Left ventricle myocardium inferior (tissue), 1 donor: ENCODE data around the gene MBNL2. TPM values are rescaled to one million over a fixed set of nuclear protein-coding genes. Genes with fewer than 3 reads are reported as not detected.
A peak's percentile ranks its signal among the peaks of the same experiment; 100 is the strongest.
"Not testable (repeated sequence)": the region's sequence is repeated elsewhere in the genome, so short reads cannot be mapped to it uniquely, and the experiment has no call there.

Source experiments
- DNase-seq: peaks from one replicate; pipeline ENCODE4 v3.0.0-alpha.2; 2020
- H3K27ac ChIP-seq: fragments of 200-600 bp; replicated peaks from 2 replicates; pipeline ENCODE4 v1.8.0; 2021
- H3K27me3 ChIP-seq: fragments of 200-600 bp; 2 replicates; pipeline ENCODE4 v1.8.0; 2021; ENCODE audit warnings: low read depth
- H3K36me3 ChIP-seq: fragments of 200-600 bp; 2 replicates; pipeline ENCODE4 v1.8.0; 2021
- H3K4me1 ChIP-seq: fragments of 200-600 bp; 2 replicates; pipeline ENCODE4 v1.8.0; 2021
- H3K4me3 ChIP-seq: fragments of 200-600 bp; 2 replicates; pipeline ENCODE4 v1.8.0; 2021; ENCODE audit warnings: mild to moderate bottlenecking, moderate library complexity
- H3K9me3 ChIP-seq: fragments of 200-600 bp; replicated peaks from 2 replicates; pipeline ENCODE4 v1.8.0; 2021
- intact Hi-C: fragments of 100-400 bp; cut with micrococcal nuclease; formaldehyde crosslinking; loops from one replicate; pipeline ENCODE4 v1.11.0; 2022
- total RNA-seq: library from RNA; stranded (reverse); fragmentation: NEBNext Ultra II Directional; extraction: Animal tissue kit (Norgen Biotek cat#: 25700); gene quantifications from one replicate; pipeline ENCODE4 v1.2.1, GENCODE V29; 2021
- TF ChIP-seq, protein P1 (sequence below): fragments of 200-600 bp; IDR thresholded peaks from 2 replicates; pipeline ENCODE4 v1.8.0; 2021; ENCODE audit warnings: antibody characterized with exemption, mild to moderate bottlenecking, borderline replicate concordance
- donor health status: DM: no; HTN: yes; CAD: no; lungs with severe emphysema.

The MBNL2 gene
- total RNA-seq, 1 donor from 2014 or later = 76.5 TPM

- peaks cover 7% of the 10 kb centered on the region for H3K9me3 ChIP-seq
- TF ChIP-seq, protein P1, sequence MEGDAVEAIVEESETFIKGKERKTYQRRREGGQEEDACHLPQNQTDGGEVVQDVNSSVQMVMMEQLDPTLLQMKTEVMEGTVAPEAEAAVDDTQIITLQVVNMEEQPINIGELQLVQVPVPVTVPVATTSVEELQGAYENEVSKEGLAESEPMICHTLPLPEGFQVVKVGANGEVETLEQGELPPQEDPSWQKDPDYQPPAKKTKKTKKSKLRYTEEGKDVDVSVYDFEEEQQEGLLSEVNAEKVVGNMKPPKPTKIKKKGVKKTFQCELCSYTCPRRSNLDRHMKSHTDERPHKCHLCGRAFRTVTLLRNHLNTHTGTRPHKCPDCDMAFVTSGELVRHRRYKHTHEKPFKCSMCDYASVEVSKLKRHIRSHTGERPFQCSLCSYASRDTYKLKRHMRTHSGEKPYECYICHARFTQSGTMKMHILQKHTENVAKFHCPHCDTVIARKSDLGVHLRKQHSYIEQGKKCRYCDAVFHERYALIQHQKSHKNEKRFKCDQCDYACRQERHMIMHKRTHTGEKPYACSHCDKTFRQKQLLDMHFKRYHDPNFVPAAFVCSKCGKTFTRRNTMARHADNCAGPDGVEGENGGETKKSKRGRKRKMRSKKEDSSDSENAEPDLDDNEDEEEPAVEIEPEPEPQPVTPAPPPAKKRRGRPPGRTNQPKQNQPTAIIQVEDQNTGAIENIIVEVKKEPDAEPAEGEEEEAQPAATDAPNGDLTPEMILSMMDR = no peak
- peaks cover 35% of the 10 kb centered on the region for H3K4me1 ChIP-seq
- H3K36me3 ChIP-seq = peaks cover 66% of the 10 kb centered on the region
- DNase-seq = no peak
- H3K27ac ChIP-seq = no peak overlapping the region
- intact Hi-C loops = no loop called here
- no peak overlapping the region for H3K4me3 ChIP-seq
- H3K27me3 ChIP-seq = no peaks in the 10 kb centered on the region
Measured at GRCh38 chr13:97346561-97347254, 124.6 kb downstream of the MBNL2 start.

DNA sequence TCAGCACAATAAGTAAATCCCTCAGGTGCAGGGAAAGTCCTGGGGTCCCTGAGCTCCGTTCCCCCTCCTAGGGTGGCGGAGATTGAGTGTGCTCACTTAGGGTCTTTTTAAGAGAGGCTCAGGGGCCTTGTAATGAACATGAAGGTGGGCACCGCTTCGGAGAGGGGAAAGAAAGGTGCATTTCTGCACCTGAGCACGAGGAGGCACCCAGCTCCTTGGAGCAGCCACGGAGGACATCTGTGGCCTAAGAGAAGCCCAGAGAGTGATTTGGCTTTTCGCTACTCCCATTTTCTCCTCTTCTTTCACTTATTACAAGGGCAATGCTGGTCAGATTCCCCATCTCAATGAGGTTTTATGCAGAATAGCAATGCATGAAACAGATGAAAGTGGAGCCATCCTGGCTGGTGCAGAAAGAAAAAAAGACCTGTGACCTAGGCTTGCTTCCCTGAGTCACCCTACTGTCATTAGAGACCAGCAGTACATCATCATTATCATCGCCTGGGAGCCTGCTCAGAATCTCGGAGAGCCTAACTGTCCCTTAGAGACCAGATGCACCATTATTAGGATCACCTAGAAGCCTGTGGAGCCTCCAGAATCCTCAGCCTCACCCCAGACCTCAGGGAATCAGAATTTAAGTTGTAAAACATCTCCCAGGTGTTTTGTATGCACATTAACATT, 125.3 kb downstream of the MBNL2 start:
- no peak for DNase-seq
- no peak overlapping the region for H3K4me3 ChIP-seq
- peaks cover 33% of the 10 kb centered on the region for H3K4me1 ChIP-seq
- H3K27ac ChIP-seq = no peak overlapping the region
- intact Hi-C loops = no loop called here
- peaks cover 7% of the 10 kb centered on the region for H3K9me3 ChIP-seq
- TF ChIP-seq, protein P1 = no peak
- no peaks in the 10 kb centered on the region for H3K27me3 ChIP-seq
- H3K36me3 ChIP-seq = peaks cover 72% of the 10 kb centered on the region

GRCh38 chr13:97348569-97349100, 126.5 kb downstream of the MBNL2 start:
- TF ChIP-seq, protein P1 = no peak
- intact Hi-C loops = no loop called here
- Histone ChIP-seq H3K4me1 (peaks cover 33% of the 10 kb centered on the region), H3K27ac (no peak overlapping the region), H3K27me3 (no peaks in the 10 kb centered on the region), H3K4me3 (no peak overlapping the region), H3K9me3 (peaks cover 7% of the 10 kb centered on the region), H3K36me3 (peaks cover 74% of the 10 kb centered on the region)
- no peak for DNase-seq

GRCh38 chr13:97352012-97352411, 129.9 kb downstream of the MBNL2 start:
- H3K4me3 ChIP-seq, H3K9me3 ChIP-seq, DNase-seq, intact Hi-C loops, H3K27me3 ChIP-seq: not testable (repeated sequence)
- Histone ChIP-seq H3K36me3 (peaks cover 67% of the 10 kb centered on the region), H3K4me1 (peaks cover 45% of the 10 kb centered on the region), H3K27ac (peak overlapping the region; percentile 33)

DNA sequence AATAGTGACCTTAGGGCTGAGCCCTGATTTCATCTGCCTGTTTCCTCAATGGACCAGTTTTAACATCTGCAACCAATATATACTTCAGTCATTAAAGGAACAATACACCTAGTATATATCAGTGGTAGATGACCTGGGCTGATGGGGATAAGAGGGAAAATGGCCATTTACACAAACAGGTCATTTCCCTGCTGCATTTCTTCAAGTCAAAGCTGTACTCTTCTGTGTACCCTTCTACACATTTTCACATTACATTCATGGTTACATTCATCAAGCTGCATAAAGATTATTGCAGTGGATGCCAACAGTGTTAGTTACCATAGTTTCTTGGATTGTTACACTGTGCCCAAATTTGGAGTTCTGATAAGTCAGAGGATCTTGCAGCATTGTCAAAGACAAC, 130.7 kb downstream of the MBNL2 start:
- Histone ChIP-seq H3K27me3 (no peaks in the 10 kb centered on the region), H3K9me3 (peaks cover 7% of the 10 kb centered on the region), H3K4me3 (no peak overlapping the region), H3K36me3 (peaks cover 66% of the 10 kb centered on the region), H3K27ac (peak overlapping the region; percentile 33), H3K4me1 (peaks cover 53% of the 10 kb centered on the region)
- intact Hi-C loops = no loop called here
- DNase-seq = no peak
- TF ChIP-seq, protein P1 = no peak
